Measurements from ENCODE around the gene AGER. TPM values are rescaled to one million over a fixed set of nuclear protein-coding genes. Genes with fewer than 3 reads are reported as not detected.

The AGER gene
- total and polyA plus RNA-seq, 9 of the 15 experiments (the other 6 are each of a cell fraction or from before 2014, with no cell fraction given) = 1.2 to 11.5 (median 4.1) TPM

DNA sequence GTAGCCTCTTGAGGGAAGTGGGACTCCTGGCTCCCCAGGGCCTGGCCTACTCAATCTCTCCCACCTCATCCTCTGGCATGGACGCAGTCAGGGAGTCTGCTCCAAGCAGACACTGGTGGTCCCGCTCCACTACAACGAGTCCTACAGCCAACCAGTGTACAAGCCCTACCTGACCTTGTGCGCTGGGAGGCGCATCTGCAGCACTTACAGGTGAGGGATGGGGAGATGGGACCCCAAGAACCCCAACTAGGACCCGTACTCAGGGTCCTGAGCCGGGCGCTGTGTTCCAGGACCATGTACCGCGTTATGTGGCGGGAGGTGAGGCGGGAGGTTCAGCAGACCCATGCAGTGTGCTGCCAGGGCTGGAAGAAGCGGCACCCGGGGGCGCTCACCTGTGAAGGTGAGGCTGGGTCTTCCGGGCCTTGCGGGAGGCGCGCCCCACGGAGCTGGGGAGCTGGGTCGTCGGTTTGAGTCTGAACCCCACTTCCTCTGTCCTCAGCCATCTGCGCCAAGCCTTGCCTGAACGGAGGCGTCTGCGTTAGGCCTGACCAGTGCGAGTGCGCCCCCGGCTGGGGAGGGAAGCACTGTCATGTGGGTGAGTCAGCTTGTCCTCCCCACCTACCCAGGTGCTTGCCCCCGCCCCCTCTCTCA, 17.5 kb downstream of the AGER start (continued):
- peak; percentile 60; the same call in 1 of the 2 replicates for TF ChIP-seq JUND (IDR thresholded peaks at IDR 0.05; ENCODE audit: borderline replicate concordance, low read depth, low read length)
- TF ChIP-seq JUND (tag; IDR thresholded peaks at IDR 0.05; ENCODE audit: borderline replicate concordance, low read depth, low read length) = no peak; the same call in 2 of the 3 replicates
- 0 out of 2 replicates have a peak, but pooled peaks have one; percentile 28 for TF ChIP-seq CBX1 (IDR thresholded peaks at IDR 0.05; ENCODE audit: low read depth)
- TF ChIP-seq RFX1 (IDR thresholded peaks at IDR 0.05) = no peak
- TF ChIP-seq, protein P1, sequence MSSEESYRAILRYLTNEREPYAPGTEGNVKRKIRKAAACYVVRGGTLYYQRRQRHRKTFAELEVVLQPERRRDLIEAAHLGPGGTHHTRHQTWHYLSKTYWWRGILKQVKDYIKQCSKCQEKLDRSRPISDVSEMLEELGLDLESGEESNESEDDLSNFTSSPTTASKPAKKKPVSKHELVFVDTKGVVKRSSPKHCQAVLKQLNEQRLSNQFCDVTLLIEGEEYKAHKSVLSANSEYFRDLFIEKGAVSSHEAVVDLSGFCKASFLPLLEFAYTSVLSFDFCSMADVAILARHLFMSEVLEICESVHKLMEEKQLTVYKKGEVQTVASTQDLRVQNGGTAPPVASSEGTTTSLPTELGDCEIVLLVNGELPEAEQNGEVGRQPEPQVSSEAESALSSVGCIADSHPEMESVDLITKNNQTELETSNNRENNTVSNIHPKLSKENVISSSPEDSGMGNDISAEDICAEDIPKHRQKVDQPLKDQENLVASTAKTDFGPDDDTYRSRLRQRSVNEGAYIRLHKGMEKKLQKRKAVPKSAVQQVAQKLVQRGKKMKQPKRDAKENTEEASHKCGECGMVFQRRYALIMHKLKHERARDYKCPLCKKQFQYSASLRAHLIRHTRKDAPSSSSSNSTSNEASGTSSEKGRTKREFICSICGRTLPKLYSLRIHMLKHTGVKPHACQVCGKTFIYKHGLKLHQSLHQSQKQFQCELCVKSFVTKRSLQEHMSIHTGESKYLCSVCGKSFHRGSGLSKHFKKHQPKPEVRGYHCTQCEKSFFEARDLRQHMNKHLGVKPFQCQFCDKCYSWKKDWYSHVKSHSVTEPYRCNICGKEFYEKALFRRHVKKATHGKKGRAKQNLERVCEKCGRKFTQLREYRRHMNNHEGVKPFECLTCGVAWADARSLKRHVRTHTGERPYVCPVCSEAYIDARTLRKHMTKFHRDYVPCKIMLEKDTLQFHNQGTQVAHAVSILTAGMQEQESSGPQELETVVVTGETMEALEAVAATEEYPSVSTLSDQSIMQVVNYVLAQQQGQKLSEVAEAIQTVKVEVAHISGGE (CRISPR knock-in tag; IDR thresholded peaks at IDR 0.05) = no peak
- TF ChIP-seq MAZ (CRISPR knock-in tag; conservative IDR thresholded peaks at IDR 0.05 in 1 of 2, IDR thresholded peaks at IDR 0.05 in 1 of 2) = peak in 1 of 2 experiments; percentile 18; a peak in 1 of 4 replicates
- TF ChIP-seq NFE2 (IDR thresholded peaks at IDR 0.05; ENCODE audit: low read depth) = peak; percentile 60; the same call in 1 of the 2 replicates
- peak; percentile 61; the same call in 1 of the 2 replicates for TF ChIP-seq RBFOX2 (IDR thresholded peaks at IDR 0.05; ENCODE audit: low read depth, low read length)
